Cardiac fibroblast (primary cell): Measurements from ENCODE around the gene FKBP2.

ENCODE experiments used
- DNase-seq, 2 donors: peaks; one replicate each; pipeline versions ENCODE4 v3.0.0 to v3.0.0-alpha.2; 2010; ENCODE audit warnings: low read depth in 2 of 2
- H3K4me3 ChIP-seq, 2 donors: replicated peaks in 1 of 2; 1 replicate in 1 of 2; 2 replicates in 1 of 2; pipeline ENCODE4 v1.5.1; 2011; ENCODE audit warnings: low read depth in 2 of 2, low read length in 2 of 2, mild to moderate bottlenecking in 2 of 2, moderate library complexity in 1 of 2
- TF ChIP-seq, protein P1 (sequence below): IDR thresholded peaks from one replicate; pipeline ENCODE4 v1.5.1; 2011; ENCODE audit warnings: low read depth, mild to moderate bottlenecking, low read length, inconsistent platforms

FKBP2 gene

DNA sequence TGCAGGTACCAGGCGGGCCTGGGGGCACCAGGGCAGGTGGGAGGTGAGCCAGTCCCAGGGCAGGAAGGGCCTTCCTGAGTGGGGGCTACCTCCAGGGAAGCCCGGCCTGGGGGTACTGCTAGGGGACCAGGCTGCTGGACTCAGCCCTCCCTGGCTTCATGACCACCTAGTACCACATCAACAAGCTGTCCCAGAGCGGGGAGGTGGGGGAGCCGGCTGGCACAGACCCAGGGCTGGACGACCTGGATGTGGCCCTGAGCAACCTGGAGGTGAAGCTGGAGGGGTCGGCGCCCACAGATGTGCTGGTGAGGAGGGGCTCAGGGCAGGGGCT, 21.6 kb upstream of the FKBP2 start:
- TF ChIP-seq, protein P1, sequence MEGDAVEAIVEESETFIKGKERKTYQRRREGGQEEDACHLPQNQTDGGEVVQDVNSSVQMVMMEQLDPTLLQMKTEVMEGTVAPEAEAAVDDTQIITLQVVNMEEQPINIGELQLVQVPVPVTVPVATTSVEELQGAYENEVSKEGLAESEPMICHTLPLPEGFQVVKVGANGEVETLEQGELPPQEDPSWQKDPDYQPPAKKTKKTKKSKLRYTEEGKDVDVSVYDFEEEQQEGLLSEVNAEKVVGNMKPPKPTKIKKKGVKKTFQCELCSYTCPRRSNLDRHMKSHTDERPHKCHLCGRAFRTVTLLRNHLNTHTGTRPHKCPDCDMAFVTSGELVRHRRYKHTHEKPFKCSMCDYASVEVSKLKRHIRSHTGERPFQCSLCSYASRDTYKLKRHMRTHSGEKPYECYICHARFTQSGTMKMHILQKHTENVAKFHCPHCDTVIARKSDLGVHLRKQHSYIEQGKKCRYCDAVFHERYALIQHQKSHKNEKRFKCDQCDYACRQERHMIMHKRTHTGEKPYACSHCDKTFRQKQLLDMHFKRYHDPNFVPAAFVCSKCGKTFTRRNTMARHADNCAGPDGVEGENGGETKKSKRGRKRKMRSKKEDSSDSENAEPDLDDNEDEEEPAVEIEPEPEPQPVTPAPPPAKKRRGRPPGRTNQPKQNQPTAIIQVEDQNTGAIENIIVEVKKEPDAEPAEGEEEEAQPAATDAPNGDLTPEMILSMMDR, result no peak
- DNase-seq, result no peak
- no peak overlapping the region for H3K4me3 ChIP-seq

DNA sequence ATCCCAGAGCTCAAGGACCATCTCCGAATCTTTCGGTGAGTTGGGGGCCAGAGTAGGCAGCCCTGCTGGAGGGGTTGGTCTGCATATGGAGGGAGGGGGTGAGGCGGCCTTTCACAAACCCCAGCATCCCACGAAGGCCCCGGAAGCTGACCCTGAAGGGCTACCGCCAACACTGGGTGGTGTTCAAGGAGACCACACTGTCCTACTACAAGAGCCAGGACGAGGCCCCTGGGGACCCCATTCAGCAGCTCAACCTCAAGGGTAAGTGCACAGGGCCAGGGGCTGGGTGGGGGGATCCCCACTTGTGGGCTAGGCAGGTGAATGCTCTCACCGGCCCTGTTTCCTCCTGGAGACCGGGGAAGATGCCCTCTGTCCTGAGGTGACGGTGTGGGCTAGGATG, 21.1 kb upstream of the FKBP2 start:
- no peak for DNase-seq
- H3K4me3 ChIP-seq, result no peak overlapping the region
- TF ChIP-seq, protein P1, result no peak

DNA sequence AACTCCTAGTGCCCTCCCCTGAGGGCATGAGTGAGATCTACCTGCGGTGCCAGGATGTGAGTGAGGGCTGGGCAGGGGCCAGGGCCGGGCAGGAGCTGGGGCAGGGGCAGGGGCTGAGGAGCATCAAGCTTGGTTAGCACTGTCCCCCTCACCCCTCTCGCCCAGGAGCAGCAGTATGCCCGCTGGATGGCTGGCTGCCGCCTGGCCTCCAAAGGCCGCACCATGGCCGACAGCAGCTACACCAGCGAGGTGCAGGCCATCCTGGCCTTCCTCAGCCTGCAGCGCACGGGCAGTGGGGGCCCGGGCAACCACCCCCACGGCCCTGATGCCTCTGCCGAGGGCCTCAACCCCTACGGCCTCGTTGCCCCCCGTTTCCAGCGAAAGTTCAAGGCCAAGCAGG, 20.6 kb upstream of the FKBP2 start:
- TF ChIP-seq, protein P1, result no peak
- DNase-seq, result no peak
- no peak overlapping the region for H3K4me3 ChIP-seq

DNA sequence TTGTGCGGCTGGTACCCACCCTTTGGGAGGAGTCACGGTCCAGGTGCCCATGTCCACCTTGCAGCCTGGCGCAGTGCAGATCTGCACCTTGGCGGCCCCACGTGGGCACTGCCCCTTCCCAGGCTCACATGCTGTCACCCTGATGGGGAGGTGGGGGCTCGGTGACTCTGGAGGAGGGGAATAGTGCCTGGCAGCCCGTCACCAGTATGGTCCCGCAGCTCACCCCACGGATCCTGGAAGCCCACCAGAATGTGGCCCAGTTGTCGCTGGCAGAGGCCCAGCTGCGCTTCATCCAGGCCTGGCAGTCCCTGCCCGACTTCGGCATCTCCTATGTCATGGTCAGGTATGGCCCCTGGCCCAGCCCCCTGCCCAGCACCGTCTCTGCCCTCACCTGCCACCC, 20.1 kb upstream of the FKBP2 start:
- no peak for DNase-seq
- H3K4me3 ChIP-seq, result no peak overlapping the region
- TF ChIP-seq, protein P1, result no peak

DNA sequence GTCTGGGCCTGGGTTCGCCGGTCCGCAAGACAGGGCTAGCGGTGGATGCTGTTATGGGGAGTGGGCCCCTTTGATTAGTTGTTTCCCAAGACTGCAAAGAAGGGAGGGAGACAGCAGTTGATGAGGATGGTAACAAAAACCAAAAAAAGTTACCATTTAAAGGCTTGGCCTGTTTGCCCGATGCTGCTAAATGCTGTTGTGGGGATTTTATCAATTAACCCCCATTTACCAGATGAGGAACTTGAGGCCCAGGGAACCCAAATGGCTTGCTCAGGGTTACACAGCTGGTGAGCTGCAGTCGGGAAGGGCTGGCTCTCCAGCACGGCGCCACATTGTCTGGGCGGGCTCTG, 18.3 kb upstream of the FKBP2 start:
- TF ChIP-seq, protein P1, result no peak
- H3K4me3 ChIP-seq, result no peak overlapping the region
- no peak for DNase-seq

DNA sequence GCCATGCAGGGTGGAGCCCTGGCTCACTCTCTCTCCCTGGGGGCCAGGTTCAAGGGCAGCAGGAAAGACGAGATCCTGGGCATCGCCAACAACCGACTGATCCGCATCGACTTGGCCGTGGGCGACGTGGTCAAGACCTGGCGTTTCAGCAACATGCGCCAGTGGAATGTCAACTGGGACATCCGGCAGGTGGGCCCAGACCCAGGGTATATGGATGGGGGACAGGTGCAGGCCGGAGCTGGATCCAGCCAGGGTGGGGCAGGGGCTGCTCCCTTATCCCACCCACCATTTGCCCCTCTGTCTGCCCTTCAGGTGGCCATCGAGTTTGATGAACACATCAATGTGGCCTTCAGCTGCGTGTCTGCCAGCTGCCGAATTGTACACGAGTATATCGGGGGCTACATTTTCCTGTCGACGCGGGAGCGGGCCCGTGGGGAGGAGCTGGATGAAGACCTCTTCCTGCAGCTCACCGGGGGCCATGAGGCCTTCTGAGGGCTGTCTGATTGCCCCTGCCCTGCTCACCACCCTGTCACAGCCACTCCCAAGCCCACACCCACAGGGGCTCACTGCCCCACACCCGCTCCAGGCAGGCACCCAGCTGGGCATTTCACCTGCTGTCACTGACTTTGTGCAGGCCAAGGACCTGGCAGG, 17.8 kb upstream of the FKBP2 start:
- DNase-seq, result no peak
- TF ChIP-seq, protein P1, result no peak
- H3K4me3 ChIP-seq, result no peak overlapping the region

DNA sequence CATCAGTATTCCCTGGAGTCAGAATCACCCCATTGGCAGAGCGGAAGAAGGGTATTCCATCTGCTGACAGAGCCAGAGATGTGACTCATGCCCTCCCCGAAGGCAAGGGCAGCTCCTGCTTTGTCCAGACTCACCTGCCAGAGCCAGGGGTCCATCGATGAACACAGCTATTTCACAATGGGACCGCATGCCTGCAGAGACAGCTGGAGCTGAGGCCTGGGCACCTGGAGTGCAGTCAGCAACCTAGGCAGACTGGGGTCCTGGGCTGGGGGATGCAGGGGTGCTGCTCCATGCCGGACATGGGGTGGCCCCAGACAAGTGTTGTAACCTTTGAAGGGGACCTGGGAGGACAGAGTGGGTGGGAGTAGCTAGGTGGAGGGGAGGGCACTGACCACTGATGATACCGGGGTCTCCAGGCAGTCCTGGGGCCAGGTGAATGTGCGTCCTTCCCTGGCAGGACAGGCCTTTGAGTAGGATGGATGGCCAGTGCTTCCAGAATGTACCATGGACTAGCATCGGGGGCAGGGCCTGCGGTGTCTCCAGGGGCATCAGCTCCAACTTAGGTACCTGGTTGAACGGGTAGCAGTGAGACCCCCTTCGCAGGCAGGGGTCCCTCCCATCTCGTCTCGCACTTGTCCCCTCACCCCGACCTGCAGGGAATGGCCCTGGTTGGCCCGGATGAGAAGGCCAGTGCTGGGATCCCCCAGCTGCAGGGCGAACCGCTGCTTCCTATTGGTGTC, 16.6 kb upstream of the FKBP2 start:
- DNase-seq, result peak in 1 of 2 donors; percentile 51
- H3K4me3 ChIP-seq, result no peak overlapping the region
- TF ChIP-seq, protein P1, result no peak
